Osteocyte (in vitro differentiated cells): ENCODE measurements around the gene GPR3. TPM values are rescaled to one million over a fixed set of nuclear protein-coding genes. Genes with fewer than 3 reads are reported as not detected.

ENCODE experiments used
- DNase-seq: peaks from one replicate; pipeline ENCODE4 v3.0.0; 2021; ENCODE audit warnings: mixed read lengths; ENCODE audit not compliant: unreplicated experiment; ENCODE audit errors: extremely low spot score
- H3K27ac Mint-ChIP-seq: one replicate; pipeline ENCODE4 v1.8.0; 2021; ENCODE audit warnings: mild to moderate bottlenecking, mixed read lengths; ENCODE audit not compliant: unreplicated experiment
- H3K27me3 Mint-ChIP-seq: one replicate; pipeline ENCODE4 v1.8.0; 2021; ENCODE audit warnings: mixed read lengths; ENCODE audit not compliant: unreplicated experiment
- H3K36me3 Mint-ChIP-seq: one replicate; pipeline ENCODE4 v1.8.0; 2021; ENCODE audit warnings: mixed read lengths; ENCODE audit not compliant: unreplicated experiment
- H3K4me1 Mint-ChIP-seq: one replicate; pipeline ENCODE4 v1.8.0; 2021; ENCODE audit warnings: mixed read lengths; ENCODE audit not compliant: unreplicated experiment
- H3K4me3 Mint-ChIP-seq: one replicate; pipeline ENCODE4 v1.8.0; 2021; ENCODE audit warnings: mild to moderate bottlenecking, moderate library complexity, mixed read lengths; ENCODE audit not compliant: unreplicated experiment
- H3K9me3 Mint-ChIP-seq: one replicate; pipeline ENCODE4 v1.8.0; 2021; ENCODE audit warnings: mixed read lengths; ENCODE audit not compliant: unreplicated experiment
- CTCF ChIP-seq: fragments of 200-600 bp; sonication (generic); IDR thresholded peaks from 2 replicates; pipeline ENCODE4 v1.5.0; 2021; ENCODE audit warnings: antibody characterized with exemption, mild to moderate bottlenecking, moderate library complexity
- total RNA-seq: library from RNA; stranded (reverse); gene quantifications from 2 replicates; pipeline ENCODE4 v1.2.1, GENCODE V29; 2021

GPR3 gene
- total RNA-seq, 1 donor from 2014 or later: 0.56 TPM

DNA sequence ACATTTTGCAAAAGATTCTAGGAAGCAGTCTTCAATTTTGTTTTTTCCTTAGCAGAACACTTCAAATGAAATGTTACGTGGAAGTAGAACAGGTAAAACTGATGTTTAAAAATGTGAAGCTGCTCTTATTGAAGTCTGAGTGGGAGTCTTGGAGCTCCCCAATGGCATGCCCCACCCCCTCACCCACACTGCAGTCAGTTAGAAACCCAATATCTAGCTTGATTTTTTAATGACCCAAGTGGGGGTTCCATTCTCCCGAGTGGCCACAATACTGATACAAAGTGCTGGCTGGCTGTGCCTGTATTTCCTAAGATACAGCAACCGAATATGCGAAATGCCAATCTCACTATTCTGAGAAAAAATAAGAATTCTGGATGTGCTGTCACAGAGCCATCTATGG, 31.3 kb downstream of the GPR3 start:
- Mint-ChIP-seq H3K4me1 (peaks cover 70% of the 10 kb centered on the region), H3K36me3 (peaks cover 15% of the 10 kb centered on the region), H3K27me3 (no peaks in the 10 kb centered on the region), H3K27ac (no peak overlapping the region), H3K9me3 (no peaks in the 10 kb centered on the region), H3K4me3 (no peak overlapping the region)
- DNase-seq: no peak
- TF ChIP-seq CTCF: no peak

DNA sequence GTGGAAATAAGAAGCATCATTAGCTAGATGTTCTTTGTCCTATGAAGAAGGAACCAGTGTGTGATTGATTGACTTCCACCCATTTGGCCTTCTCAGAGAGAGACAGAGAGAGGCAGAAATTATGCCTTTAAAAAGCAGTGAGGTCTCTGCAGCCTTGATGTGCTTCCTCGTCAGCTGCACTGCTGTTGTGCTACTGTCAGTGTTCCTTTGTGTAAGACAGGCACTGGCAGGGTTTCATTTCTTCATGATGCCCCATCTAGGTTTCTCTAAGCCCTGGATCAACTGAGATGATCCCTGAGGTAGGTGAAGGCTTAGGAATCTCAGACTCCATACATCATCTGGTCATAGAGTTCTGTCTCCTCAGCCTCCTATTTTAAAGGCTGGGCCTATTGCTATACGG, 34.9 kb downstream of the GPR3 start:
- H3K27me3 Mint-ChIP-seq: no peaks in the 10 kb centered on the region
- no peaks in the 10 kb centered on the region for H3K9me3 Mint-ChIP-seq
- H3K36me3 Mint-ChIP-seq: peaks cover 13% of the 10 kb centered on the region
- TF ChIP-seq CTCF: no peak
- no peak overlapping the region for H3K4me3 Mint-ChIP-seq
- peaks cover 72% of the 10 kb centered on the region for H3K4me1 Mint-ChIP-seq
- no peak for DNase-seq
- H3K27ac Mint-ChIP-seq: peak overlapping the region; percentile 99

GRCh38 chr1:27427816-27428315, 35.4 kb downstream of the GPR3 start:
- Mint-ChIP-seq H3K4me1 (peaks cover 71% of the 10 kb centered on the region), H3K36me3 (peaks cover 13% of the 10 kb centered on the region), H3K27ac (peak overlapping the region; percentile 99), H3K9me3 (no peaks in the 10 kb centered on the region), H3K4me3 (peak overlapping the region; percentile 49), H3K27me3 (no peaks in the 10 kb centered on the region)
- no peak for DNase-seq
- no peak for TF ChIP-seq CTCF

DNA sequence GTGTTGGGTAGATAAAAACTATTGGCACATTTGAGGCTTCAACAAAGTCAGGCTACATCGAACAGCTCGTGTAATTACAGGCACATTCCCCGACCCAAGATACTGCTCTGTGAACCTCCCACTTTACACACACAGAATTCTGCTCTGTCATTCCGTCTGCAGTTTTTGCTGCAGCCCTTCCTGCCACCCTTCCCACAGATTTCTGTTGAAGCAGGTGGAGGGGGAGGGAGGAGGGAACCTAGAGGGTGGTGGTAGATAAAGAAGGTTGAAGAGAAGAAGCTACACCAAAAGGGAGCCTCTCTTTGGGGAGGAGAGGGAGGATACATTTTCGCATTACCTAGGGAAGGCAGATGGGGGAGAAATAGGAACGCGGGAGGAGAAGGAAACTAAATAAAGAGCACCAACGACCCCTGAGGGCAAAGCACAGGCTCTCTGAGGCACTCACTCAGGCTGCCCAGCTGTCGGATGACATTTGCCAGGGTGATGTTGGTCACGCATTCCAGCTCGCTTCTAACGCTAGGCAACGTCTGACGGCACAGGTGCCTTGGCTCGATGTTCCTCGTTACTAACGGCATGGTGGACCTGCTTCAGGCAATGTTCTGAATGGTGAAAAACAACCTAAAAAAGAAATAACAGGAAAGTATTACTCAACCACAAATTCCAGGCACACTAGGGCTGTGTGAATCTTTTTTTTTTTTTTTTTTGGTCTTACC, 36.0 kb downstream of the GPR3 start:
- DNase-seq: no peak
- Mint-ChIP-seq H3K27me3 (no peaks in the 10 kb centered on the region), H3K4me1 (peaks cover 76% of the 10 kb centered on the region), H3K36me3 (peaks cover 13% of the 10 kb centered on the region), H3K4me3 (peak overlapping the region; percentile 49), H3K27ac (peak overlapping the region; percentile 99), H3K9me3 (no peaks in the 10 kb centered on the region)
- no peak for TF ChIP-seq CTCF

GRCh38 chr1:27429029-27429425, 36.6 kb downstream of the GPR3 start:
- Mint-ChIP-seq H3K4me1 (peaks cover 77% of the 10 kb centered on the region), H3K27me3 (no peaks in the 10 kb centered on the region), H3K27ac (peak overlapping the region; percentile 99), H3K9me3 (no peaks in the 10 kb centered on the region), H3K36me3 (peaks cover 13% of the 10 kb centered on the region), H3K4me3 (peak overlapping the region; percentile 49)
- DNase-seq: no peak
- no peak for TF ChIP-seq CTCF
